GM12864 (cell line): ENCODE data around the gene CFAP20.
A peak's percentile ranks its signal among the peaks of the same experiment; 100 is the strongest.

Experiments used
- DNase-seq: peaks from one replicate; pipeline ENCODE4 v3.0.0-alpha.2; 2011; ENCODE audit warnings: low read depth
- H3K4me3 ChIP-seq: 2 replicates; pipeline ENCODE4 v1.5.1; 2011; ENCODE audit warnings: mild to moderate bottlenecking, low read depth, low read length, control low read depth
- CTCF ChIP-seq: IDR thresholded peaks from 2 replicates; pipeline ENCODE4 v1.5.1; 2011; ENCODE audit warnings: low read depth, mild to moderate bottlenecking, moderate library complexity, low read length, control low read depth, inconsistent platforms; ENCODE audit errors: missing control alignments

Gene CFAP20

GRCh38 chr16:58129097-58129936, at the start of gene CFAP20:
Gene CFAP20 (minus strand): TSS chr16:58129381. CDS start chr16:58129115, 266 bp downstream.
- peak; percentile 100 for DNase-seq
- no peak for TF ChIP-seq CTCF
- H3K4me3 ChIP-seq: peak within 1 kb of the TSS; percentile 66

DNA sequence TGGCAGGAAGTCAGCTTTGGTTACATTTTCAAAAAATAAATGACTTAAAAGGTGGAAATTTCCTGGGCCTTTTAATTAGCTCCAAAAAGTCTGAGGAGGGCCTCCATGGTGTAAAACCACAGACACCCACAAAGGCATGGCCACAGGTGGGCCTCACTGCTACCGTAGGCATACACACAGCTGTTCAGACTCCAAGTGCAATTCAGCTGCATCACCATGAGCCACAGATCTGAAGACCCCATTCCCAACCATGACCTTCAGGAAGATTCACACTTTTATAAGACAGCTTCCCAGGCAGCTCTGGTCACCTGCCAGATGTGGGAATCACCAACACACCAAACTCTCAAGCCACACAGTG, 48.2 kb upstream of the CFAP20 start:
- no peak for DNase-seq
- no peak overlapping the region for H3K4me3 ChIP-seq
- no peak for TF ChIP-seq CTCF

DNA sequence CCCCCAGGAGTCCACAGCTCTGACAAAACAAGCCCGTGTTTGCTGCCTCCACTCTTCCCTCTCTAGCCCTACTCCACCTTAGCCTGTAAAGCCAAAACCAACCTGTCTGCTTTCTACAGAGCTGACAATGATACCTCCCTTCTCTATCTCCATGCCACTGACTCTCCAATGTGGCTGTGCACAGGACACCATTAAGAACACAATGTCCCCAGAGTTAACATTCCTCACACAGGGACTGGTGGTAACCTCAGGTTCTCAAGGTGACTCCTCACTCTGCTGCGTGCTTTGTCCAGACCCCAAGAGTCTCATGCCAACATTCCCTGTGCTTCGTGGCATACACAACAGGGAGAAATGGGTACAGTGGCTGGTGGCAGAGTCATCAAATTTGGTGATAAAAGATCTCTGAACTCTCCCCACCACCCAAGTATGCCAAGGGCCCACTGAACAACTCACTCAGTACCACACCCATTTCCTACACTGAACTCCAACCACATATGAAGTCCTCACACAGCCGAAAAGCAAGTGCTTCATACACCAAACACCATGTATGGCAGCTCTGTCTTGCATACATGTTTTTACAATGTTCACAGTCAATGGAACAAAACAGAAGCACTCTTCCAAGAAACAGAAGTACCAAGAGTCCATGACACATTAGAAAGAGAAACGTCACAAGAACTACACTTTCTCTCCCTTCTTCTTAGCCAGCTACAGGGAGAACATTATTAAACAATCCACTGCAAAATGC, 47.6 kb upstream of the CFAP20 start:
- no peak for DNase-seq
- TF ChIP-seq CTCF: no peak
- no peak overlapping the region for H3K4me3 ChIP-seq

DNA sequence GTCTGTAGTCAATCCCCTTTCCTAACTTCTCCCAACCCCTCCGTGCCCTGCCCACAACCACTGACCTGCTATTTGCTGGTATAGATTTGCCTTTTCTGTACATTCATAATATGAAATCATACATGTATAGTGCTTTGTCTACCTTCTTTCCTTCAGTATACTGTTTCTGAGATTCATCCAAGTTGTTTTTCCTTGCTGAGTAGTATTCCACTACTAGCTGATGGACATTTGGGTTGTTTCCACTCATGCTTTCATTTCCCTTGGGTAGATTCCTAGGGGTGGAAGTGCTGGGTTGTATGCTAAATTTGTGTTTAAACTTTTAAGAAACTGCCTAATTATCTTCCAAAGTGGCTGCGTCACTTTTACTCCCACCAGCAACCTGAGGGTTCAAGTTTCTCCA, 41.0 kb upstream of the CFAP20 start:
- H3K4me3 ChIP-seq: no peak overlapping the region
- no peak for DNase-seq
- no peak for TF ChIP-seq CTCF

DNA sequence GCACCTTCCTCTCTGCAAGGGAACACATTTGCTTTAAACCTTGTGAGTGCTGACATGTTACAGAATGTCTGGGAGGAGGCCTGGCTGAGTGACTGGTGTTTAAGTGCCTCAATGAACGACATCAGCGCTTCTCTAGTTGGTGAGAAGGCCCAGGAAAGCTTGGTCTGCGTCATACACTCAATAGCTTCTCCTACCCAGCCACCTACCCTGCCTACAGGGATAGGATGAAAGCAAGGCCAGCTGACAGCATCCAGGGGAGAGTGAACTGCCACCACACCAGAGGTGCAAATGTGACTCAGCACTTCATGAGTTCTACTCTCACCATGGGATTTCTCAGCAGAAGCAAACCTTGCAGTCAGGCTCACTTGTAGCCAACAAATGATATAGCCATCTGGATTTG, 31.7 kb upstream of the CFAP20 start:
- no peak overlapping the region for H3K4me3 ChIP-seq
- no peak for DNase-seq
- TF ChIP-seq CTCF: no peak

- H3K4me3 ChIP-seq: no peak overlapping the region
Measured at GRCh38 chr16:58158725-58159124, 29.5 kb upstream of the CFAP20 start.

More at GRCh38 chr16:58158725-58159124, 29.5 kb upstream of the CFAP20 start:
- no peak for DNase-seq
- TF ChIP-seq CTCF: no peak
